HCT116 (cell line): ENCODE data around the gene MT1X. TPM values are rescaled to one million over a fixed set of nuclear protein-coding genes. Genes with fewer than 3 reads are reported as not detected.

Experiments
- ATAC-seq: fragments of 200-7000 bp; cut with Tn5 transposase; 2 replicates; pipeline ENCODE4 v1.9.1; 2020; ENCODE audit warnings: mild to moderate bottlenecking, moderate library complexity
- BruUV-seq: library from RNA; stranded (reverse); fragments of 400-500 nt; replicated peaks from 2 replicates; lab custom pipeline; 2021; lab: Mats Ljungman, UMichigan
- CTCF ChIA-PET: fragments of 300-600 bp; sonication (Branson Sonifier 250); formaldehyde crosslinking; loops from one replicate; lab custom pipeline; 2021; ENCODE audit warnings: antibody characterized with exemption; lab: Charles Lee
- POLR2A ChIA-PET: fragments of 300-600, 350-600 bp; sonication (Branson Sonifier 250); formaldehyde crosslinking; loops from one replicate; lab custom pipeline; 2021; ENCODE audit warnings: antibody characterized with exemption; lab: Charles Lee
- RAD21 ChIA-PET, 2 experiments: fragments of 300-600 bp; sonication (Branson Sonifier 250); formaldehyde crosslinking; loops; one replicate each; lab custom pipeline; 2023; ENCODE audit warnings: low total read pairs in 2 of 2; ENCODE audit not compliant: uncharacterized antibody in 2 of 2, unreplicated experiment in 2 of 2, low non-redundant PET in 1 of 2; lab: Charles Lee
- DNase-seq: peaks from one replicate; pipeline ENCODE4 v3.0.0-alpha.2; 2010; ENCODE audit warnings: low read depth, low spot score
- H2AFZ ChIP-seq: fragments of 200-600 bp; shearing (Covaris generic), sonication (generic); 2 replicates; pipeline ENCODE4 v1.6.1; 2017; ENCODE audit warnings: low read depth, mixed run types, mixed read lengths, antibody characterized with exemption, low read length; ENCODE audit not compliant: poor library complexity, severe bottlenecking
- H3K27ac ChIP-seq: 2 replicates; pipeline ENCODE4 v1.5.1; 2012; ENCODE audit warnings: low read depth, low read length
- H3K27me3 ChIP-seq: fragments of 200-600 bp; sonication (generic); 2 replicates; pipeline ENCODE4 v1.6.1; 2016; ENCODE audit warnings: mixed run types, low read length, mixed read lengths; ENCODE audit not compliant: insufficient read depth
- H3K36me3 ChIP-seq, 2 experiments: fragments of 200-500 bp in 1 of 2; fragments of 200-600 bp in 1 of 2; sonication (Bioruptor generic) in 1 of 2; sonication (generic) in 1 of 2; 2 replicates each; pipeline versions ENCODE4 v1.5.1 to v1.6.1; 2014 to 2016; ENCODE audit warnings: low read length in 2 of 2, inconsistent platforms in 1 of 2, mixed read lengths in 1 of 2, mixed run types in 1 of 2; ENCODE audit not compliant: insufficient read depth in 2 of 2, control insufficient read depth in 1 of 2
- H3K4me1 ChIP-seq, 2 experiments: fragments of 200-600 bp in 1 of 2; sonication (generic) in 1 of 2; 2 replicates each; pipeline versions ENCODE4 v1.5.1 to v1.6.1; 2012 to 2017; ENCODE audit warnings: low read length in 2 of 2, inconsistent platforms in 1 of 2, mild to moderate bottlenecking in 1 of 2, mixed read lengths in 1 of 2, mixed run types in 1 of 2, moderate library complexity in 1 of 2; ENCODE audit not compliant: insufficient read depth in 2 of 2, control insufficient read depth in 1 of 2
- H3K4me2 ChIP-seq: fragments of 200-600 bp; sonication (generic); 2 replicates; pipeline ENCODE4 v1.6.1; 2017; ENCODE audit warnings: mixed run types, low read length, mixed read lengths
- H3K4me3 ChIP-seq, 2 experiments: fragments of 200-600 bp in 1 of 2; sonication (generic) in 1 of 2; replicated peaks in 1 of 2; 2 replicates each; pipeline ENCODE4 v1.5.1; 2011 to 2016; ENCODE audit warnings: low read length in 2 of 2, control low read depth in 1 of 2, low read depth in 1 of 2, mild to moderate bottlenecking in 1 of 2, mixed read lengths in 1 of 2, mixed run types in 1 of 2
- H3K79me2 ChIP-seq: fragments of 200-600 bp; sonication (generic); 2 replicates; pipeline ENCODE4 v1.6.1; 2017; ENCODE audit warnings: mild to moderate bottlenecking, mixed run types, low read length, moderate library complexity, mixed read lengths; ENCODE audit not compliant: insufficient read depth
- H3K9ac ChIP-seq: fragments of 200-600 bp; sonication (generic); 2 replicates; pipeline ENCODE4 v1.6.1; 2016; ENCODE audit warnings: low read length, mixed read lengths
- H3K9me2 ChIP-seq: fragments of 200-600 bp; sonication (generic), shearing (Covaris generic); 2 replicates; pipeline ENCODE4 v1.6.1; 2017; ENCODE audit warnings: mixed run types, mild to moderate bottlenecking, moderate library complexity; ENCODE audit not compliant: insufficient read depth
- H3K9me3 ChIP-seq, 2 experiments: fragments of 200-500 bp in 1 of 2; fragments of 200-600 bp in 1 of 2; sonication (Bioruptor generic) in 1 of 2; sonication (generic) in 1 of 2; 2 replicates each; pipeline ENCODE4 v1.6.1; 2014 to 2017; ENCODE audit warnings: low read length in 2 of 2, mixed read lengths in 2 of 2, inconsistent platforms in 1 of 2, low read depth in 1 of 2, mild to moderate bottlenecking in 1 of 2, mixed run types in 1 of 2, moderate library complexity in 1 of 2; ENCODE audit not compliant: control insufficient read depth in 1 of 2, insufficient read depth in 1 of 2
- H4K20me1 ChIP-seq: fragments of 200-600 bp; sonication (generic), shearing (Covaris generic); 2 replicates; pipeline ENCODE4 v1.6.1; 2017; ENCODE audit warnings: mixed run types, mild to moderate bottlenecking, moderate library complexity; ENCODE audit not compliant: insufficient read depth
- CEBPB ChIP-seq: IDR thresholded peaks from 2 replicates; pipeline ENCODE4 v1.6.1; 2012; ENCODE audit warnings: low read depth
- EZH2 ChIP-seq: fragments of 200-600 bp; sonication (generic); IDR thresholded peaks from 2 replicates; pipeline ENCODE4 v1.6.1; 2017; ENCODE audit warnings: antibody characterized with exemption, mixed run types
- EZH2phosphoT487 ChIP-seq: fragments of 200-600 bp; IDR thresholded peaks from 2 replicates; pipeline ENCODE4 v1.6.1; 2018; ENCODE audit warnings: antibody characterized with exemption, borderline replicate concordance
- RAD21 ChIP-seq: IDR thresholded peaks from 2 replicates; pipeline ENCODE4 v1.6.1; 2012; ENCODE audit warnings: low read depth, mild to moderate bottlenecking
- REST ChIP-seq: IDR thresholded peaks from 2 replicates; pipeline ENCODE4 v1.6.1; 2012; ENCODE audit warnings: low read depth
- SP1 ChIP-seq: IDR thresholded peaks from 2 replicates; pipeline ENCODE4 v1.6.1; 2012; ENCODE audit warnings: low read depth
- SRF ChIP-seq: IDR thresholded peaks from 2 replicates; pipeline ENCODE4 v1.6.1; 2012; ENCODE audit warnings: low read depth
- YY1 ChIP-seq: IDR thresholded peaks from 2 replicates; pipeline ENCODE4 v1.6.1; 2011; ENCODE audit warnings: low read length, low read depth, moderate library complexity, mild to moderate bottlenecking; ENCODE audit not compliant: insufficient replicate concordance; ENCODE audit errors: extremely low read depth
- ZBTB33 ChIP-seq: IDR thresholded peaks from 2 replicates; pipeline ENCODE4 v1.6.1; 2011; ENCODE audit warnings: mild to moderate bottlenecking, low read length, moderate library complexity; ENCODE audit not compliant: insufficient replicate concordance; ENCODE audit errors: extremely low read depth
- intact Hi-C: fragments of 100-400 bp; cut with micrococcal nuclease; formaldehyde crosslinking; loops from 2 replicates; pipeline ENCODE4 v1.10.0; 2022
- total RNA-seq: library from RNA; stranded (reverse); gene quantifications from one replicate; pipeline ENCODE4 v1.2.1, GENCODE V29; 2021; ENCODE audit not compliant: unreplicated experiment

Gene MT1X
- total RNA-seq, 1 experiment from 2014 or later: 50.2 TPM

DNA sequence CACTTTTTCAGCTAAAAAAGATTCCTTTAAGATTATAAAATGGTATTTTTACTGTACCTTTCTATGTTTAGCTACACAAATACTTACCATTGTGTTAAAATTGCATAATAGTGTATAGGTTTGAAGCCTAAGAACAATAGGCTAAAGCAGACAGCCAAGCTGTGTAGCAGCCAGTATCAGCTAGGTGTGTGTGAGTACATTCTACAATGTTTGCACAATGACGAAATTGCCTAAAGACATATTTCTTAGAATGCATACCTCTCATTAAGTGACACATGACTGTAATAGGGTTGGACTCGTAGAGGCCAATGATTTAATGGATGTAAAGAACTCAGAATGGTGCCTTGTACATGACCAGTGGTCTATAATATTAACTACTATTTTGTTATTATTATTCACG, 32.5 kb upstream of the MT1X start:
- CTCF ChIA-PET: no interaction called here
- TF ChIP-seq CEBPB: no peak
- no peak for TF ChIP-seq ZBTB33
- TF ChIP-seq RAD21: no peak
- no peak for TF ChIP-seq EZH2phosphoT487
- TF ChIP-seq REST: no peak
- TF ChIP-seq SP1: no peak
- no peak for TF ChIP-seq EZH2
- TF ChIP-seq YY1: no peak
- TF ChIP-seq SRF: no peak
- POLR2A ChIA-PET: no interaction called here
- intact Hi-C loops: no loop called here
- no peaks in the 10 kb centered on the region for H3K36me3 ChIP-seq
- DNase-seq: no peak
- no peak overlapping the region for H3K4me3 ChIP-seq
- no peak overlapping the region for H3K4me2 ChIP-seq
- H3K79me2 ChIP-seq: no peaks in the 10 kb centered on the region
- RAD21 ChIA-PET: no interaction called here
- H3K27ac ChIP-seq: no peak overlapping the region
- peaks cover 16 to 25% of the 10 kb centered on the region in 2 experiments for H3K4me1 ChIP-seq
- BruUV-seq: no TSS peak
- H4K20me1 ChIP-seq: no peaks in the 10 kb centered on the region
- H2AFZ ChIP-seq: no peak overlapping the region
- no peak for ATAC-seq
- H3K9me2 ChIP-seq: no peaks in the 10 kb centered on the region
- H3K9ac ChIP-seq: no peak overlapping the region
- H3K27me3 ChIP-seq: no peaks in the 10 kb centered on the region
- no peaks in the 10 kb centered on the region for H3K9me3 ChIP-seq
